Measurements from ENCODE around the gene ZDHHC11B.

DNA sequence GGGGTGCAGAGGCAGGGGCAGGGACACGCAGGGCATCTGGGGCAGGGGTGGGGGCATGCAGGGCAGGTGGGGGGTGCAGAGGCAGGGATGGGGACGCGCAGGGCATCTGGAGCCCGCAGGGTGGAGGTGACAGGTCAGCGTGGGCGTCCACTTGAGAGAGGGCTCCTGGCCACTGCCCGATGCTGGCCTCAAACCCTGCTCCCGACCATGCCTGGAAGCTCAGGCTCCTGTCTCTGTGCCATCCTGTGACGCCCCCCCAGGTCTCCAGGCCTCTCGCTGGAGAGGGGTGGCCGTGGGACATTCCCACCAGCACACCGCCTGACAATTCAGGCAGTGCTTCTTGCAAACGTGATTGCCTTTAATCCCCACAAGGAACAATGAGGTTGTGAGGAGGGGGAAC lies 33.0 kb downstream of the ZDHHC11B start:
- TF ChIP-seq, protein P1, sequence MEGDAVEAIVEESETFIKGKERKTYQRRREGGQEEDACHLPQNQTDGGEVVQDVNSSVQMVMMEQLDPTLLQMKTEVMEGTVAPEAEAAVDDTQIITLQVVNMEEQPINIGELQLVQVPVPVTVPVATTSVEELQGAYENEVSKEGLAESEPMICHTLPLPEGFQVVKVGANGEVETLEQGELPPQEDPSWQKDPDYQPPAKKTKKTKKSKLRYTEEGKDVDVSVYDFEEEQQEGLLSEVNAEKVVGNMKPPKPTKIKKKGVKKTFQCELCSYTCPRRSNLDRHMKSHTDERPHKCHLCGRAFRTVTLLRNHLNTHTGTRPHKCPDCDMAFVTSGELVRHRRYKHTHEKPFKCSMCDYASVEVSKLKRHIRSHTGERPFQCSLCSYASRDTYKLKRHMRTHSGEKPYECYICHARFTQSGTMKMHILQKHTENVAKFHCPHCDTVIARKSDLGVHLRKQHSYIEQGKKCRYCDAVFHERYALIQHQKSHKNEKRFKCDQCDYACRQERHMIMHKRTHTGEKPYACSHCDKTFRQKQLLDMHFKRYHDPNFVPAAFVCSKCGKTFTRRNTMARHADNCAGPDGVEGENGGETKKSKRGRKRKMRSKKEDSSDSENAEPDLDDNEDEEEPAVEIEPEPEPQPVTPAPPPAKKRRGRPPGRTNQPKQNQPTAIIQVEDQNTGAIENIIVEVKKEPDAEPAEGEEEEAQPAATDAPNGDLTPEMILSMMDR (IDR thresholded peaks at IDR 0.05) = no peak
- TF ChIP-seq POLR2A (IDR thresholded peaks at IDR 0.05; ENCODE audit: low read depth) = no peak
- no peak for TF ChIP-seq POLR2AphosphoS5 (IDR thresholded peaks at IDR 0.05)
- TF ChIP-seq EP300 (IDR thresholded peaks at IDR 0.05) = no peak

All from esophagus muscularis mucosa (tissue), 4 donors.